Spleen (tissue), 11 donors: Measurements from ENCODE around the gene CFD. TPM values are rescaled to one million over a fixed set of nuclear protein-coding genes. Genes with fewer than 3 reads are reported as not detected.

Experiments
- DNase-seq: peaks from one replicate; pipeline ENCODE4 v3.0.0-alpha.2; 2020
- H3K27ac ChIP-seq, 8 donors: fragments of 200-600 bp; sonication (generic) in 7 of 8; 1 replicate in 4 of 8; 2 replicates in 4 of 8; pipeline versions ENCODE4 v1.5.0 to v1.8.0; 2016 to 2021; ENCODE audit warnings: inconsistent platforms in 4 of 8, mild to moderate bottlenecking in 4 of 8, moderate library complexity in 1 of 8
- H3K27me3 ChIP-seq, 7 donors: fragments of 200-600 bp; sonication (generic) in 6 of 7; replicated peaks in 1 of 7; 1 replicate in 4 of 7; 2 replicates in 3 of 7; pipeline versions ENCODE4 v1.5.0 to v1.8.0; 2016 to 2021; ENCODE audit warnings: inconsistent platforms in 3 of 7, mild to moderate bottlenecking in 1 of 7
- H3K36me3 ChIP-seq, 6 donors: fragments of 200-600 bp; sonication (generic) in 5 of 6; 1 replicate in 4 of 6; 2 replicates in 2 of 6; pipeline versions ENCODE4 v1.5.0 to v1.8.0; 2016 to 2021; ENCODE audit warnings: inconsistent platforms in 2 of 6
- H3K4me1 ChIP-seq, 6 donors: fragments of 200-600 bp; sonication (generic) in 5 of 6; 1 replicate in 3 of 6; 2 replicates in 3 of 6; pipeline versions ENCODE4 v1.5.0 to v1.8.0; 2016 to 2021; ENCODE audit warnings: inconsistent platforms in 3 of 6
- H3K4me3 ChIP-seq, 8 donors: fragments of 200-600 bp; sonication (generic) in 7 of 8; 1 replicate in 4 of 8; 2 replicates in 4 of 8; pipeline versions ENCODE4 v1.5.0 to v1.8.0; 2016 to 2021; ENCODE audit warnings: inconsistent platforms in 4 of 8, mild to moderate bottlenecking in 4 of 8, moderate library complexity in 2 of 8
- H3K9me3 ChIP-seq, 8 donors: fragments of 200-600 bp; sonication (generic) in 7 of 8; 1 replicate in 4 of 8; 2 replicates in 4 of 8; pipeline versions ENCODE4 v1.5.0 to v1.8.0; 2016 to 2021; ENCODE audit warnings: inconsistent platforms in 4 of 8
- POLR2A ChIP-seq, 3 donors: fragments of 450-650 bp; IDR thresholded peaks; one replicate each; pipeline ENCODE4 v1.5.1; 2017; ENCODE audit warnings: antibody characterized with exemption in 3 of 3, mild to moderate bottlenecking in 1 of 3
- POLR2AphosphoS5 ChIP-seq, 3 donors: sonication (generic); formaldehyde crosslinking; IDR thresholded peaks; one replicate each; pipeline ENCODE4 v1.5.1; 2017; ENCODE audit warnings: antibody characterized with exemption in 3 of 3
- WGBS, 5 donors: extraction: QIAGEN DNeasy Blood & Tissue Kit in 3 of 5; methylation state at CpG; one replicate each; pipeline versions ENCODE4 v1.1.5 to v1.1.7; 2013 to 2018; 5-methylcytosine and 5-hydroxymethylcytosine counted together
- intact Hi-C: fragments of 100-400 bp; cut with DNase I; formaldehyde crosslinking; loops from one replicate; pipeline ENCODE4 v1.15.0; 2023; ENCODE audit warnings: low total_unique reads
- polyA plus RNA-seq, 3 donors: library from polyadenylated mRNA; stranded (reverse); fragments of 200-250 nt; gene quantifications; one replicate each; pipeline ENCODE4 v1.2.1, GENCODE V29; 2013
- total RNA-seq, 7 donors: library from RNA; depleted of rRNA in 3 of 7; stranded (reverse); fragments of >200 nt in 3 of 7; fragmentation: NEBNext Ultra II Directional in 4 of 7; extraction: Animal tissue kit (Norgen Biotek cat#: 25700) in 4 of 7; gene quantifications; one replicate each; pipeline versions ENCODE4 v1.1.0 to v1.2.1, GENCODE V29; 2016 to 2021
- TF ChIP-seq, protein P1 (sequence below), 11 experiments: fragments of 200-600 bp in 7 of 11; fragments of 450-650 bp in 4 of 11; sonication (generic) in 4 of 11; IDR thresholded peaks in 8 of 11; conservative IDR thresholded peaks in 3 of 11; 1 replicate in 7 of 11; 2 replicates in 4 of 11; pipeline versions ENCODE4 v1.4.0 to v1.8.0; 2016 to 2021; ENCODE audit warnings: antibody characterized with exemption in 11 of 11, inconsistent platforms in 4 of 11, mild to moderate bottlenecking in 1 of 11
- donor health status: healthy with polysubstance abuse.
- donor health status: DM: no; HTN: no; CAD: no; lungs with moderate emphysema.
- donor health status: DM: no; HTN: no; CAD: no.
- donor health status: Bipolar disorder and iron deficiency.
- donor health status: healthy.
- donor health status: DM: no; HTN: no; CAD: no.
- donor health status: DM: yes; HTN: yes; CAD: no.

CFD gene
- total and polyA plus RNA-seq, 10 donors = 6.6 to 59.5 (median 24.2) TPM

- no peak overlapping the region for H3K4me3 ChIP-seq
- TF ChIP-seq, protein P1, sequence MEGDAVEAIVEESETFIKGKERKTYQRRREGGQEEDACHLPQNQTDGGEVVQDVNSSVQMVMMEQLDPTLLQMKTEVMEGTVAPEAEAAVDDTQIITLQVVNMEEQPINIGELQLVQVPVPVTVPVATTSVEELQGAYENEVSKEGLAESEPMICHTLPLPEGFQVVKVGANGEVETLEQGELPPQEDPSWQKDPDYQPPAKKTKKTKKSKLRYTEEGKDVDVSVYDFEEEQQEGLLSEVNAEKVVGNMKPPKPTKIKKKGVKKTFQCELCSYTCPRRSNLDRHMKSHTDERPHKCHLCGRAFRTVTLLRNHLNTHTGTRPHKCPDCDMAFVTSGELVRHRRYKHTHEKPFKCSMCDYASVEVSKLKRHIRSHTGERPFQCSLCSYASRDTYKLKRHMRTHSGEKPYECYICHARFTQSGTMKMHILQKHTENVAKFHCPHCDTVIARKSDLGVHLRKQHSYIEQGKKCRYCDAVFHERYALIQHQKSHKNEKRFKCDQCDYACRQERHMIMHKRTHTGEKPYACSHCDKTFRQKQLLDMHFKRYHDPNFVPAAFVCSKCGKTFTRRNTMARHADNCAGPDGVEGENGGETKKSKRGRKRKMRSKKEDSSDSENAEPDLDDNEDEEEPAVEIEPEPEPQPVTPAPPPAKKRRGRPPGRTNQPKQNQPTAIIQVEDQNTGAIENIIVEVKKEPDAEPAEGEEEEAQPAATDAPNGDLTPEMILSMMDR (IDR thresholded peaks at IDR 0.05 in 8 of 11, conservative IDR thresholded peaks at IDR 0.05 in 3 of 11) = no peak
- TF ChIP-seq POLR2A (IDR thresholded peaks at IDR 0.05) (no peak), POLR2AphosphoS5 (IDR thresholded peaks at IDR 0.05) (peak in 1 of 3 donors; percentile 42)
- peaks cover 0 to 19% (median 3%) of the 10 kb centered on the region in 7 donors for H3K27me3 ChIP-seq
- intact Hi-C loops = loop anchor here (10.0 kb wide), 1 partner anchor 118 kb away; the partner anchor contains the start of gene WDR18
- no peak overlapping the region for H3K27ac ChIP-seq
- 83 to 91% (median 91%) methylated on average over 27 to 38 of the region's 38 CpGs for WGBS, 5 donors
- no peaks in the 10 kb centered on the region for H3K9me3 ChIP-seq
- H3K4me1 ChIP-seq = peaks cover 11 to 27% (median 23%) of the 10 kb centered on the region in 6 donors
- DNase-seq = no peak
- peaks cover 0 to 52% (median 33%) of the 10 kb centered on the region in 6 donors for H3K36me3 ChIP-seq
Observed at GRCh38 chr19:866769-867300, 7.4 kb downstream of the CFD start.

DNA sequence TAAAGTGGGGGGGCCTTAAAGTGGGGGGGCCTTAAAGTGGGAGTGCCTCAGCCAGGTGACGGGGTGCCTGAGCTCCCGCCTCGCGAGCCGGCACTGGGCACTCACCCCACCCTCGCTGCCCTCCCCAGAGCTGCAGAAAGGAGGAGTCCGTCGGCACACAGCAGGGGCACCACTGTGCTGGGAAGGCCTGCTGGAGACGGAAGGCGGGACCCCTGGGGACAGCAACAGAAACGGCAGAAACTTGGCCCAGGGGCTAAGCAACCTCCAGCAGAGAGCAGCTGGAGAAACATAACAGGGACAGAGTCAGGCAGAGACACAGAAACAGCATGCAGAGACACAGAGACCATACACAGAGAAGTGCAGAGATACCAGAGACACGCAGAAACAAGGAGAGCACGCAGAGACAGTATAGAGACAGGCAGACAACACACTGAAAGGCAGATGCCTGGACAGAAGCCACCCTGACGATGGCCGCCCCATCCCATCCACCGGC lies 7.9 kb downstream of the CFD start:
- intact Hi-C loops = loop anchor here (10.0 kb wide), 1 partner anchor 117 kb away; the partner anchor contains the start of gene WDR18
- DNase-seq = no peak
- Histone ChIP-seq H3K36me3 (peaks cover 0 to 57% (median 33%) of the 10 kb centered on the region in 6 donors), H3K9me3 (no peaks in the 10 kb centered on the region), H3K27ac (no peak overlapping the region), H3K4me3 (no peak overlapping the region), H3K4me1 (peaks cover 15 to 27% (median 26%) of the 10 kb centered on the region in 6 donors), H3K27me3 (peaks cover 0 to 14% (median 3%) of the 10 kb centered on the region in 7 donors)
- 83 to 92% (median 91%) methylated on average over 16 of the region's 16 CpGs for WGBS, 5 donors
- TF ChIP-seq, protein P1 (IDR thresholded peaks at IDR 0.05 in 8 of 11, conservative IDR thresholded peaks at IDR 0.05 in 3 of 11) = no peak
- TF ChIP-seq POLR2AphosphoS5 (IDR thresholded peaks at IDR 0.05) = no peak
- TF ChIP-seq POLR2A (IDR thresholded peaks at IDR 0.05) = no peak

GRCh38 chr19:867855-868457 lies 8.5 kb downstream of the CFD start:
- H3K4me1 ChIP-seq = peaks cover 12 to 25% (median 24%) of the 10 kb centered on the region in 6 donors
- peak in 1 of 3 donors; percentile 49 for TF ChIP-seq POLR2AphosphoS5 (IDR thresholded peaks at IDR 0.05)
- TF ChIP-seq POLR2A (IDR thresholded peaks at IDR 0.05) = no peak
- TF ChIP-seq, protein P1 (IDR thresholded peaks at IDR 0.05 in 8 of 11, conservative IDR thresholded peaks at IDR 0.05 in 3 of 11) = no peak
- no peak for DNase-seq
- peaks cover 0 to 57% (median 33%) of the 10 kb centered on the region in 6 donors for H3K36me3 ChIP-seq
- peaks cover 0 to 8% (median 2%) of the 10 kb centered on the region in 7 donors for H3K27me3 ChIP-seq
- no peaks in the 10 kb centered on the region for H3K9me3 ChIP-seq
- intact Hi-C loops = loop anchor here (10.0 kb wide), 1 partner anchor 117 kb away; the partner anchor contains the start of gene WDR18
- no peak overlapping the region for H3K4me3 ChIP-seq
- WGBS, 5 donors = 90 to 97% (median 93%) methylated on average over 7 to 39 of the region's 39 CpGs
- no peak overlapping the region for H3K27ac ChIP-seq
